PC-9 (cell line): Measurements from ENCODE around the gene SURF4.

Experiments
- EZH2 ChIP-seq: fragments of 200-600 bp; sonication (generic); IDR thresholded peaks from 2 replicates; pipeline ENCODE4 v1.8.0; 2017; ENCODE audit warnings: antibody characterized with exemption, low read depth
- TF ChIP-seq, protein P1 (sequence below): fragments of 200-600 bp; sonication (generic); conservative IDR thresholded peaks from 2 replicates; pipeline ENCODE4 v1.6.1; 2017; ENCODE audit warnings: mixed run types, antibody characterized with exemption, mild to moderate bottlenecking, moderate library complexity

DNA sequence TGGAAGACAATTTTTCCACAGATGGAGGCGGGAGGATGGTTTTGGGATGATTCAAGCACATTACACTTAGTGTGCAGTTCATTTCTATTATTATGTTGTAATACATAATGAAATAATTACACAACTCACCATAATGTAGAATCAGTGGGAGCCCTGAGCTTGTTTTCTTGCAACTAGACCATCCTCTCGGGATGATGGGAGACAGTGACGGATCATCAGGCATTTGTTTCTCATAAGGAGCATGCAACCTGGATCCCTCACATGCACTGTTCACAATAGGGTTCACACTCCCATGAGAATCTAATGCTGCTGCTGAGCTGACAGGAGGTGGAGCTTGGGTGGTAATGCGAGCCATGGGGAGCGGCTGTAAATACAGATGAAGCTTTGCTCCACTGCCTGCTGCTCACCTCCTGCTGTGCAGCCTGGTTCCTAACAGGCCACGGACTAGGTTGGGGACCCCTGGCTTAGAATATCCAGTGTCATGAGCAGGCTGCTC lies 1.9 kb upstream of the SURF4 start:
- TF ChIP-seq, protein P1, sequence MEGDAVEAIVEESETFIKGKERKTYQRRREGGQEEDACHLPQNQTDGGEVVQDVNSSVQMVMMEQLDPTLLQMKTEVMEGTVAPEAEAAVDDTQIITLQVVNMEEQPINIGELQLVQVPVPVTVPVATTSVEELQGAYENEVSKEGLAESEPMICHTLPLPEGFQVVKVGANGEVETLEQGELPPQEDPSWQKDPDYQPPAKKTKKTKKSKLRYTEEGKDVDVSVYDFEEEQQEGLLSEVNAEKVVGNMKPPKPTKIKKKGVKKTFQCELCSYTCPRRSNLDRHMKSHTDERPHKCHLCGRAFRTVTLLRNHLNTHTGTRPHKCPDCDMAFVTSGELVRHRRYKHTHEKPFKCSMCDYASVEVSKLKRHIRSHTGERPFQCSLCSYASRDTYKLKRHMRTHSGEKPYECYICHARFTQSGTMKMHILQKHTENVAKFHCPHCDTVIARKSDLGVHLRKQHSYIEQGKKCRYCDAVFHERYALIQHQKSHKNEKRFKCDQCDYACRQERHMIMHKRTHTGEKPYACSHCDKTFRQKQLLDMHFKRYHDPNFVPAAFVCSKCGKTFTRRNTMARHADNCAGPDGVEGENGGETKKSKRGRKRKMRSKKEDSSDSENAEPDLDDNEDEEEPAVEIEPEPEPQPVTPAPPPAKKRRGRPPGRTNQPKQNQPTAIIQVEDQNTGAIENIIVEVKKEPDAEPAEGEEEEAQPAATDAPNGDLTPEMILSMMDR: no peak
- TF ChIP-seq EZH2: no peak
